ENCODE results near the gene MRPL52.

GRCh38 chr14:22811722-22812121 is 18.0 kb upstream of the MRPL52 start:
- TF ChIP-seq CTCF (IDR thresholded peaks at IDR 0.05) (no peak), EZH2 (IDR thresholded peaks at IDR 0.05) (no peak), EZH2phosphoT487 (IDR thresholded peaks at IDR 0.05) (no peak)
